ENCODE results near the gene FGF4.

FGF4 gene

DNA sequence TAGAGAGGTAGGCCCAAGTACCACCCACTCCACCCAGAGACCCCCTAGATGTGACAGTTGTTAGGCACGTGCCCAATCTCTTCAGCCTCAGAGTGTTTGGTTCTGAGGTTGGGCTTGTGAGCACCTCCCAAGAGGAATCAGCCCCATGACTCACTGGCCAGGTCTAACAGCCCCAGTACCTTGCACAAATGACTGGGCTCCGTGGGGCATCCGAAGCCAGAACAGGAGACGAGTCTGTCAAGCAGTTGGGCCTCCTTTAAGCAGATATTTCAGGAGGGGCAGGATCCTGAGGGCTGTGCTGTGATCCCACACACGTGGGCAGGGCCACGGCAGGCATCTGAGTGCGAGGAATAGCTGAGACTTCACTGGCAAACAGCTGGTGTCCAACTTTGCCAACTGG lies 42.2 kb downstream of the FGF4 start:
- H3K4me3 ChIP-seq (ENCODE audit: low read length) = no peak overlapping the region
- no peaks in the 10 kb centered on the region for H3K4me1 ChIP-seq (ENCODE audit: control insufficient read depth, insufficient read depth, low read length)
- no peaks in the 10 kb centered on the region for H3K36me3 ChIP-seq (ENCODE audit: insufficient read depth, low read length)
- H3K9me3 ChIP-seq (replicated peaks; ENCODE audit: low read length) = no peaks in the 10 kb centered on the region
- no peak overlapping the region for H3K9ac ChIP-seq (ENCODE audit: low read depth, low read length)
- H3K4me2 ChIP-seq (ENCODE audit: low read length) = no peak overlapping the region
- peaks cover 28% of the 10 kb centered on the region for H3K27me3 ChIP-seq (ENCODE audit: control insufficient read depth, insufficient read depth, low read length)

DNA sequence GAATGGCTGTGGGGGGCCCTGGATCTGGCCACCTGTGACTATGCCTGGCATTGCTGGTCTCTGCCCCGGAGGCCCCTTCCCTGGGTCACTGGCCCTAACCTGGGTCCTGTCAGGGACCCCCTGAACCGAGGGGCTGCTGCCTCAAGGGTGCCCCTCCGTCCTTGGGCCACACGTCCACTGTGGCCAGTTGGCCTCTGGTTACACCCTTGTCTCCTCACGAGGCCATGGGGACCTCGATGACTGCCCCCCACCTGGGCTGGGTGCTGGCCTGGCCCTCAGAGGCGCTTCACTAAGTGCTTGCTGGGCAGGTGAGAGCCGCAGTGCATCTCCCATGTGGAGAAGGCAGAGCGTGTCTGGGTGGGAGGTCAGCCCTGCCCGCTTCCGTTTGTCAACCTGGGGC lies 44.0 kb downstream of the FGF4 start:
- Histone ChIP-seq H3K4me2 (ENCODE audit: low read length) (no peak overlapping the region), H3K9ac (ENCODE audit: low read depth, low read length) (no peak overlapping the region), H3K4me1 (ENCODE audit: control insufficient read depth, insufficient read depth, low read length) (no peaks in the 10 kb centered on the region), H3K9me3 (replicated peaks; ENCODE audit: low read length) (no peaks in the 10 kb centered on the region), H3K4me3 (ENCODE audit: low read length) (no peak overlapping the region), H3K27me3 (ENCODE audit: control insufficient read depth, insufficient read depth, low read length) (peaks cover 41% of the 10 kb centered on the region), H3K36me3 (ENCODE audit: insufficient read depth, low read length) (no peaks in the 10 kb centered on the region)

DNA sequence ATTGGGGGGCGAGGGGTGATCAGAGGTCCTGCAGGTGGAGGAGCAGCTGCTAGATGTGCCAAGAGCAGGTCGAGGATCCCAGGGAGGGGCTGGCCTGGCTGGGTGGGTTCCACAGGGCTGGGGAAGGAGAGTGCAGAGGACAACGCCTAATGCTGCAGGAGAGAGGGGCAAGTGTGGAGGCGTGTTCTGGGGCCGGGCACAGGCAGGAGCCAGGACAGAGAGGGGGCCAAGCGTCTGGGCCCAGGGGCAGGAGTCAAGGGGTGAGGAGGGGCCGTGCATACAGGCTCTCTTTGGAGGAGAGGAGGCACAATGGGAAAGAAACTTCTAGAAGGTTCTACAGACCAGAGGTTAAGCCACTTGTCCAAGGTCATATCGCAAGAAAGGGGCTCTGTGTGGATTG lies 44.6 kb downstream of the FGF4 start:
- Histone ChIP-seq H3K4me2 (ENCODE audit: low read length) (no peak overlapping the region), H3K27me3 (ENCODE audit: control insufficient read depth, insufficient read depth, low read length) (peaks cover 47% of the 10 kb centered on the region)

DNA sequence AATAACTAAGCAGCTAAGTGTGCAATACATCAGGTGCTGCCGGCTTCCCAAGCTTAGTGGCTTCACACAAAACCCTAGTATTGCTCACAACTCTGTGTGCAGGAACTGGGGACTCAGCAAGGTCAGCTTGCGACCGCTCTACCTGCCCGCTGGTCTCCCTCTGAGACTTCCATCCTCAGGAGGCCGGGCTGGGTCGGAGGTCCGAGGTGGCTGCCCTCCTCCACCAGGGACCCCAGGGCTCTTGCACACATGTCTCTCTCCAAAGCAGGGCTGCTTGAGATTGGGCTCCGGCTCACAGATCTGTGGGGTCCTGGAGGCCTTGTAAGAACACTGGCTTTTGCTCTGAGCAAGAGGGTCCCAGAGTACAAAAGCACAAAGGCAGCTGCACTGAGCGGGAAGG lies 45.9 kb downstream of the FGF4 start:
- H3K4me2 ChIP-seq (ENCODE audit: low read length) = no peak overlapping the region
- H3K9me3 ChIP-seq (replicated peaks; ENCODE audit: low read length) = no peaks in the 10 kb centered on the region
- peaks cover 56% of the 10 kb centered on the region for H3K27me3 ChIP-seq (ENCODE audit: control insufficient read depth, insufficient read depth, low read length)
- H3K4me3 ChIP-seq (ENCODE audit: low read length) = no peak overlapping the region
- H3K9ac ChIP-seq (ENCODE audit: low read depth, low read length) = no peak overlapping the region
- no peaks in the 10 kb centered on the region for H3K36me3 ChIP-seq (ENCODE audit: insufficient read depth, low read length)
- no peaks in the 10 kb centered on the region for H3K4me1 ChIP-seq (ENCODE audit: control insufficient read depth, insufficient read depth, low read length)

More for the DNA sequence above, 44.6 kb downstream of the FGF4 start:
- H3K9me3 ChIP-seq (replicated peaks; ENCODE audit: low read length) = no peaks in the 10 kb centered on the region
- H3K9ac ChIP-seq (ENCODE audit: low read depth, low read length) = no peak overlapping the region
- H3K36me3 ChIP-seq (ENCODE audit: insufficient read depth, low read length) = no peaks in the 10 kb centered on the region
- no peaks in the 10 kb centered on the region for H3K4me1 ChIP-seq (ENCODE audit: control insufficient read depth, insufficient read depth, low read length)
- no peak overlapping the region for H3K4me3 ChIP-seq (ENCODE audit: low read length)

DNA sequence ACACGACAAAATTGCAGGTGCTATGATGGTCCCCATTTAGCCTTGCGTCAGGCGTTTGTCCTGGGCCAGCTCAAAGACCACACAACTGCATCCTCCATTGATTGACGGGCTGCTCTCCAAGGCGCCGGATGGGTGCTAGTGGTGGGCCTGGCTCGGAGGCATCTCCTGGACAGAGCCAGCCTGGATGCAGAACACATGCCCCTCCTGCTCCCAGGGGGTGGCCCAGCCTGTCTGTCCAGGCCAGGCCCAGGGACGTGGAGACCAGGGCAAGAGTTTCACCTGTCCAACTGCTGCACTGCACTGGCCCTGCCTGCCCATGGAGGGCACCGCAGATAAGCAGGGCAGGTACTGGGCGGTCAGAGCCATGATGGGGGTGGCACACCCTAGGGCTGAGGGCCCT lies 47.9 kb downstream of the FGF4 start:
- H3K4me3 ChIP-seq (ENCODE audit: low read length) = no peak overlapping the region
- H3K27me3 ChIP-seq (ENCODE audit: control insufficient read depth, insufficient read depth, low read length) = peaks cover 63% of the 10 kb centered on the region
- no peaks in the 10 kb centered on the region for H3K4me1 ChIP-seq (ENCODE audit: control insufficient read depth, insufficient read depth, low read length)
- H3K36me3 ChIP-seq (ENCODE audit: insufficient read depth, low read length) = no peaks in the 10 kb centered on the region
- no peaks in the 10 kb centered on the region for H3K9me3 ChIP-seq (replicated peaks; ENCODE audit: low read length)
- H3K4me2 ChIP-seq (ENCODE audit: low read length) = no peak overlapping the region
- H3K9ac ChIP-seq (ENCODE audit: low read depth, low read length) = no peak overlapping the region

DNA sequence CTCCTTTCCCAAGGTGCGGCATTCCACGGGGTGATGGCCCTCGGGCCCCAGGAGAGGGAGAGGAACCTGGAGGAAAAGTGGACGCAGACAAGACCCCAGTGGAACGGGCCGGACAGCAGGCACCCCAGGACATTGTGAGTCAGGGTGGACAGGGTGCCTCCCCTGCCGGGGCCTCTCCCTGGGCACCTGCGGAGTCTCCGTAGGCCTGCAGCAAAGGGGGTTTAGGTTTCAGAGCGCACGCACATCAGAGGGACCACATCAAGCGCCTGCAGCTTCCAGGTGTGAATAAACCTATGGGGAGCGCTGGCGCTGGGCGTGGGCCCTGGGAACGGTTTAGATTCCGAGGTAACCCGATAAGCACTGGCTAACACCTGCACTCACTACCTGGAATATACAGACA lies 48.7 kb downstream of the FGF4 start:
- Histone ChIP-seq H3K4me1 (ENCODE audit: control insufficient read depth, insufficient read depth, low read length) (no peaks in the 10 kb centered on the region), H3K4me2 (ENCODE audit: low read length) (no peak overlapping the region), H3K4me3 (ENCODE audit: low read length) (no peak overlapping the region), H3K9ac (ENCODE audit: low read depth, low read length) (no peak overlapping the region), H3K9me3 (replicated peaks; ENCODE audit: low read length) (no peaks in the 10 kb centered on the region), H3K36me3 (ENCODE audit: insufficient read depth, low read length) (no peaks in the 10 kb centered on the region), H3K27me3 (ENCODE audit: control insufficient read depth, insufficient read depth, low read length) (peaks cover 71% of the 10 kb centered on the region)

DNA sequence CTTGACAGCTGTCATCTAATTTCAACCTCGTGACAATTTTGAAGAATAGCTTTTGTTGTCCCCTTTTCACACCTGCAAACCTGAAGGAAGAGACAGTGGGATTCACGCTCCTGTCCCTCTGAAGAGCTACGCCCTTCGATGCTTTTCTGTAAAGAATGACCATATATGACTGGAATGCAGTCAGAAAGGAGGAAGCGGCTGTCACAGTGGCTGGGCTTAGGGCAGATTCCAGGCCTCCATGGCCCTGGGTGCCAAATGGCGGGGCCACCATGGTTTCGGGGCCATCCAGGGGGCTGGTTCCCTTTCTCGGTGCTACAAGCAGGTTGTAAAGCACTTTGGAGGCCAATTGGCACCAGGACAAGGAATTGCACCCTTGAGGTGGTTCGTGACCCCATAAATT lies 49.1 kb downstream of the FGF4 start:
- Histone ChIP-seq H3K4me2 (ENCODE audit: low read length) (no peak overlapping the region), H3K4me1 (ENCODE audit: control insufficient read depth, insufficient read depth, low read length) (no peaks in the 10 kb centered on the region), H3K36me3 (ENCODE audit: insufficient read depth, low read length) (no peaks in the 10 kb centered on the region), H3K9ac (ENCODE audit: low read depth, low read length) (no peak overlapping the region), H3K4me3 (ENCODE audit: low read length) (no peak overlapping the region), H3K27me3 (ENCODE audit: control insufficient read depth, insufficient read depth, low read length) (peaks cover 75% of the 10 kb centered on the region), H3K9me3 (replicated peaks; ENCODE audit: low read length) (no peaks in the 10 kb centered on the region)

DNA sequence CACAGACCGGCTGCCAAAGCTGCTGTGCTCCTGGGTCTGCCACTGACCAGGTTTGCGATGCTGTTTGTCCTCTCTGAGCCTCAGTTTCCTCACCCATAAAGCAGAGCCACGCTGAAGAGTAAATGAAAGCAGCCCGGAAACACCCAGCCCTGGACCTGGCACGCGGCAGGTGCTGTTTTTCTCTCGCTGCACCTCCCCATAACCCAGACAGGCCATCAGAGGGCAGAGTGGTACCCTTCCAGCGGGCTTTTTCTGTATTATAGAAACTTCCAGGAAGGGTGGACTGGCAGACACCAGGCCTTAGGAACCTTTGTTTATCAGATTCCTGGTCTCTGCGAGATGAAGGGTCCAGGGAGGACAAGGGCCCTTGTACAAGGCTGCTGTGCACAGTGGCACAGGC lies 53.4 kb downstream of the FGF4 start:
- H3K4me3 ChIP-seq (ENCODE audit: low read length) = no peak overlapping the region
- H3K4me1 ChIP-seq (ENCODE audit: control insufficient read depth, insufficient read depth, low read length) = no peaks in the 10 kb centered on the region
- no peak overlapping the region for H3K9ac ChIP-seq (ENCODE audit: low read depth, low read length)
- no peak overlapping the region for H3K4me2 ChIP-seq (ENCODE audit: low read length)
- H3K9me3 ChIP-seq (replicated peaks; ENCODE audit: low read length) = no peaks in the 10 kb centered on the region
- peaks cover 87% of the 10 kb centered on the region for H3K27me3 ChIP-seq (ENCODE audit: control insufficient read depth, insufficient read depth, low read length)
- H3K36me3 ChIP-seq (ENCODE audit: insufficient read depth, low read length) = no peaks in the 10 kb centered on the region

DNA sequence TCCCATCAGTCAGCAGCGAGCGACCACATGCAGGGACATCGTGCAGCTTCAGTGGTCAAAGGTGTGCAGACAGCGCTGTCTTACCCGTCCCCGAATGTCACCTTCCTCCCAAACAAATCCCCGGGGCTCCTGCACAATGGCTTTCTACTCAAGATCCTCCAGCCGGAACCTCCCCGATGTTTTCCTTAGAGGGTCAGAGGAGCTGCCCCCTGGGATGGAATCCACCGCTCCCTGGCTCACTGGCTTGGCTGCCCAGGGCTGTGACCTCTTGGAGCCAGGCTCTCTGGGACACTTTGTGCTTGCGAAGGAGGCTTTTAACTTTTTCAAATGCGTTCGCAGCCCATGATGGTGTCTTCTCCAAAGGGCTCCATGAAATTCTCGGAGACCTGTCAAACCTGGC lies 54.0 kb downstream of the FGF4 start:
- Histone ChIP-seq H3K4me3 (ENCODE audit: low read length) (no peak overlapping the region), H3K36me3 (ENCODE audit: insufficient read depth, low read length) (no peaks in the 10 kb centered on the region), H3K27me3 (ENCODE audit: control insufficient read depth, insufficient read depth, low read length) (peaks cover 87% of the 10 kb centered on the region)

More for the DNA sequence above, 54.0 kb downstream of the FGF4 start:
- H3K9ac ChIP-seq (ENCODE audit: low read depth, low read length) = no peak overlapping the region
- H3K9me3 ChIP-seq (replicated peaks; ENCODE audit: low read length) = no peaks in the 10 kb centered on the region
- no peak overlapping the region for H3K4me2 ChIP-seq (ENCODE audit: low read length)
- no peaks in the 10 kb centered on the region for H3K4me1 ChIP-seq (ENCODE audit: control insufficient read depth, insufficient read depth, low read length)

Measured in skeletal muscle satellite cell (primary cell).